ENCODE measurements around the gene SLC35B3. TPM values are rescaled to one million over a fixed set of nuclear protein-coding genes. Genes with fewer than 3 reads are reported as not detected.
A peak's percentile ranks its signal among the peaks of the same experiment; 100 is the strongest.
"Not testable (repeated sequence)": the region's sequence is repeated elsewhere in the genome, so short reads cannot be mapped to it uniquely, and the experiment has no call there.

The SLC35B3 gene
- total and polyA plus RNA-seq, 5 donors = 9.1 to 12.8 (median 10.2) TPM

GRCh38 chr6:8441452-8441851 lies 6.1 kb upstream of the SLC35B3 start:
- peak in 1 of 2 donors; percentile 71 for ATAC-seq
- H3K9me3 ChIP-seq (ENCODE audit: control insufficient read depth, low read length) = no peaks in the 10 kb centered on the region
- intact Hi-C loops (cut with DNase I) = no loop called here
- no peak overlapping the region for H3K4me3 ChIP-seq (ENCODE audit: low read length)
- DNase-seq = no peak
- H3K27me3 ChIP-seq (ENCODE audit: control insufficient read depth, insufficient read depth) = no peaks in the 10 kb centered on the region
- no peaks in the 10 kb centered on the region for H3K4me1 ChIP-seq (ENCODE audit: control insufficient read depth, insufficient read depth, low read length)
- WGBS = 72% methylated on average over 1 of the region's 1 CpG
- no peak overlapping the region for H3K27ac ChIP-seq (ENCODE audit: low read length)

- ATAC-seq = no peak
- Histone ChIP-seq H3K27me3 (ENCODE audit: control insufficient read depth, insufficient read depth) (no peaks in the 10 kb centered on the region), H3K4me1 (ENCODE audit: control insufficient read depth, insufficient read depth, low read length) (no peaks in the 10 kb centered on the region), H3K9me3 (ENCODE audit: control insufficient read depth, low read length) (no peaks in the 10 kb centered on the region), H3K27ac (ENCODE audit: low read length) (no peak overlapping the region), H3K4me3 (ENCODE audit: low read length) (no peak overlapping the region)
- 57% methylated on average over 2 of the region's 2 CpGs for WGBS
- no peak for DNase-seq
- intact Hi-C loops (cut with DNase I) = no loop called here
Observed at GRCh38 chr6:8439601-8440268, 4.4 kb upstream of the SLC35B3 start.

- Histone ChIP-seq H3K27me3 (ENCODE audit: control insufficient read depth, insufficient read depth) (no peaks in the 10 kb centered on the region), H3K4me3 (ENCODE audit: low read length) (no peak overlapping the region), H3K4me1 (ENCODE audit: control insufficient read depth, insufficient read depth, low read length) (peaks cover 1% of the 10 kb centered on the region), H3K9me3 (ENCODE audit: control insufficient read depth, low read length) (no peaks in the 10 kb centered on the region), H3K27ac (ENCODE audit: low read length) (no peak overlapping the region)
- DNase-seq = no peak
- intact Hi-C loops (cut with DNase I) = no loop called here
- ATAC-seq = no peak
- WGBS = 46% methylated on average over 1 of the region's 1 CpG
Observed at GRCh38 chr6:8437813-8438212, 2.5 kb upstream of the SLC35B3 start.

GRCh38 chr6:8436966-8437365 lies 1.6 kb upstream of the SLC35B3 start:
- intact Hi-C loops (cut with DNase I) = no loop called here
- ATAC-seq (no peak), DNase-seq (no peak)
- no peaks in the 10 kb centered on the region for H3K27me3 ChIP-seq (ENCODE audit: control insufficient read depth, insufficient read depth)
- H3K9me3 ChIP-seq (ENCODE audit: control insufficient read depth, low read length) = no peaks in the 10 kb centered on the region
- H3K4me3 ChIP-seq (ENCODE audit: low read length) = no peak overlapping the region
- 100% methylated on average over 1 of the region's 1 CpG for WGBS
- H3K4me1 ChIP-seq (ENCODE audit: control insufficient read depth, insufficient read depth, low read length) = peaks cover 1% of the 10 kb centered on the region
- H3K27ac ChIP-seq (ENCODE audit: low read length) = no peak overlapping the region

GRCh38 chr6:8435845-8436168 lies 462 bp upstream of the SLC35B3 start:
- DNase-seq = no peak
- H3K27me3 ChIP-seq (ENCODE audit: control insufficient read depth, insufficient read depth) = no peaks in the 10 kb centered on the region
- no peaks in the 10 kb centered on the region for H3K9me3 ChIP-seq (ENCODE audit: control insufficient read depth, low read length)
- peak overlapping the region; percentile 93 for H3K4me3 ChIP-seq (ENCODE audit: low read length)
- WGBS = 28% methylated on average over 15 of the region's 15 CpGs
- peaks cover 1% of the 10 kb centered on the region for H3K4me1 ChIP-seq (ENCODE audit: control insufficient read depth, insufficient read depth, low read length)
- ATAC-seq = peak in 1 of 2 donors; percentile 78
- intact Hi-C loops (cut with DNase I) = no loop called here
- peak overlapping the region; percentile 76 for H3K27ac ChIP-seq (ENCODE audit: low read length)

- Histone ChIP-seq H3K4me1 (ENCODE audit: control insufficient read depth, insufficient read depth, low read length) (peaks cover 1% of the 10 kb centered on the region), H3K9me3 (ENCODE audit: control insufficient read depth, low read length) (no peaks in the 10 kb centered on the region), H3K27ac (ENCODE audit: low read length) (peak overlapping the region; percentile 76), H3K27me3 (ENCODE audit: control insufficient read depth, insufficient read depth) (no peaks in the 10 kb centered on the region), H3K4me3 (ENCODE audit: low read length) (peak overlapping the region; percentile 93)
- intact Hi-C loops (cut with DNase I) = no loop called here
- no peak for DNase-seq
- no peak for ATAC-seq
- WGBS = 2% methylated on average over 8 of the region's 8 CpGs
Observed at GRCh38 chr6:8434727-8435092, 635 bp downstream of the SLC35B3 start.

- intact Hi-C loops (cut with DNase I) = no loop called here
- no peaks in the 10 kb centered on the region for H3K27me3 ChIP-seq (ENCODE audit: control insufficient read depth, insufficient read depth)
- H3K4me3 ChIP-seq (ENCODE audit: low read length) = no peak overlapping the region
- H3K4me1 ChIP-seq (ENCODE audit: control insufficient read depth, insufficient read depth, low read length) = peaks cover 1% of the 10 kb centered on the region
- H3K27ac ChIP-seq (ENCODE audit: low read length) = no peak overlapping the region
- no peak for DNase-seq
- no peak for ATAC-seq
- H3K9me3 ChIP-seq (ENCODE audit: control insufficient read depth, low read length) = no peaks in the 10 kb centered on the region
- WGBS = 87% methylated on average over 2 of the region's 2 CpGs
Observed at GRCh38 chr6:8432614-8433013, 2.7 kb downstream of the SLC35B3 start.

GRCh38 chr6:8429821-8430220 lies 5.5 kb downstream of the SLC35B3 start:
- Histone ChIP-seq H3K4me3 (ENCODE audit: low read length) (no peak overlapping the region), H3K27ac (ENCODE audit: low read length) (no peak overlapping the region), H3K27me3 (ENCODE audit: control insufficient read depth, insufficient read depth) (no peaks in the 10 kb centered on the region), H3K9me3 (ENCODE audit: control insufficient read depth, low read length) (no peaks in the 10 kb centered on the region), H3K4me1 (ENCODE audit: control insufficient read depth, insufficient read depth, low read length) (peaks cover 1% of the 10 kb centered on the region)
- intact Hi-C loops (cut with DNase I) = no loop called here
- DNase-seq (no peak), ATAC-seq (no peak)
- WGBS = 70% methylated on average over 2 of the region's 2 CpGs

GRCh38 chr6:8426544-8426943 lies 8.8 kb downstream of the SLC35B3 start:
- H3K4me1 ChIP-seq (ENCODE audit: control insufficient read depth, insufficient read depth, low read length); ATAC-seq; H3K4me3 ChIP-seq (ENCODE audit: low read length); H3K9me3 ChIP-seq (ENCODE audit: control insufficient read depth, low read length); DNase-seq; H3K27me3 ChIP-seq (ENCODE audit: control insufficient read depth, insufficient read depth); intact Hi-C loops (cut with DNase I); H3K27ac ChIP-seq (ENCODE audit: low read length): not testable (repeated sequence)
- WGBS = 95% methylated on average over 2 of the region's 2 CpGs

GRCh38 chr6:8420031-8420588 lies 15.2 kb downstream of the SLC35B3 start:
- no peak overlapping the region for H3K4me3 ChIP-seq (ENCODE audit: low read length)

GRCh38 chr6:8415913-8416312 lies 19.4 kb downstream of the SLC35B3 start:
- no peak overlapping the region for H3K27ac ChIP-seq (ENCODE audit: low read length)
- H3K4me1 ChIP-seq (ENCODE audit: control insufficient read depth, insufficient read depth, low read length) = no peaks in the 10 kb centered on the region
- no peak overlapping the region for H3K4me3 ChIP-seq (ENCODE audit: low read length)
- H3K27me3 ChIP-seq (ENCODE audit: control insufficient read depth, insufficient read depth) = no peaks in the 10 kb centered on the region
- DNase-seq = no peak
- ATAC-seq = no peak
- WGBS = 97% methylated on average over 2 of the region's 2 CpGs
- intact Hi-C loops (cut with DNase I) = no loop called here
- H3K9me3 ChIP-seq (ENCODE audit: control insufficient read depth, low read length) = no peaks in the 10 kb centered on the region

More at GRCh38 chr6:8420031-8420588, 15.2 kb downstream of the SLC35B3 start:
- Histone ChIP-seq H3K9me3 (ENCODE audit: control insufficient read depth, low read length) (no peaks in the 10 kb centered on the region), H3K27ac (ENCODE audit: low read length) (no peak overlapping the region), H3K4me1 (ENCODE audit: control insufficient read depth, insufficient read depth, low read length) (no peaks in the 10 kb centered on the region), H3K27me3 (ENCODE audit: control insufficient read depth, insufficient read depth) (no peaks in the 10 kb centered on the region)
- ATAC-seq (no peak), DNase-seq (no peak)
- WGBS = 91% methylated on average over 3 of the region's 3 CpGs
- intact Hi-C loops (cut with DNase I) = no loop called here

- ATAC-seq = no peak
- no peaks in the 10 kb centered on the region for H3K27me3 ChIP-seq (ENCODE audit: control insufficient read depth, insufficient read depth)
- H3K27ac ChIP-seq (ENCODE audit: low read length) = no peak overlapping the region
- DNase-seq = no peak
- no peaks in the 10 kb centered on the region for H3K9me3 ChIP-seq (ENCODE audit: control insufficient read depth, low read length)
- WGBS = 88% methylated on average over 3 of the region's 3 CpGs
- no peaks in the 10 kb centered on the region for H3K4me1 ChIP-seq (ENCODE audit: control insufficient read depth, insufficient read depth, low read length)
- intact Hi-C loops (cut with DNase I) = no loop called here
- no peak overlapping the region for H3K4me3 ChIP-seq (ENCODE audit: low read length)
Observed at GRCh38 chr6:8415280-8415679, 20.1 kb downstream of the SLC35B3 start.
